Measurements from ENCODE around the gene AMOTL1.
A peak's percentile ranks its signal among the peaks of the same experiment; 100 is the strongest.

The AMOTL1 gene

GRCh38 chr11:94858012-94858705 lies 90.0 kb downstream of the AMOTL1 start:
- DNase-seq, result no peak

GRCh38 chr11:94860333-94860732 lies 92.2 kb downstream of the AMOTL1 start:
- no peak for DNase-seq

GRCh38 chr11:94861306-94861845 lies 93.2 kb downstream of the AMOTL1 start:
- no peak for DNase-seq

- DNase-seq, result no peak
Observed at GRCh38 chr11:94862926-94863880, 95.0 kb downstream of the AMOTL1 start.

GRCh38 chr11:94864506-94865045 lies 96.4 kb downstream of the AMOTL1 start:
- DNase-seq, result no peak

- DNase-seq, result no peak
Observed at GRCh38 chr11:94866231-94866822, 98.2 kb downstream of the AMOTL1 start.

GRCh38 chr11:94866936-94867795 lies 99.0 kb downstream of the AMOTL1 start:
- DNase-seq, result no peak

GRCh38 chr11:94868468-94868867 lies 100.3 kb downstream of the AMOTL1 start:
- DNase-seq, result no peak

GRCh38 chr11:94869186-94869585 lies 101.0 kb downstream of the AMOTL1 start:
- no peak for DNase-seq

GRCh38 chr11:94870422-94870821 lies 102.3 kb downstream of the AMOTL1 start:
- DNase-seq, result no peak

- DNase-seq, result no peak
Observed at GRCh38 chr11:94871491-94872185, 103.5 kb downstream of the AMOTL1 start.

- DNase-seq, result peak in 1 of 2 experiments; percentile 38
Observed at GRCh38 chr11:94873916-94874540, 105.9 kb downstream of the AMOTL1 start.

GRCh38 chr11:94876222-94876621 lies 108.1 kb downstream of the AMOTL1 start:
- DNase-seq, result no peak

GRCh38 chr11:94876645-94877442 lies 108.7 kb downstream of the AMOTL1 start:
- DNase-seq, result no peak

GRCh38 chr11:94877443-94878200 lies 109.5 kb downstream of the AMOTL1 start:
- no peak for DNase-seq

- DNase-seq, result no peak
Observed at GRCh38 chr11:94879006-94879405, 110.8 kb downstream of the AMOTL1 start.

GRCh38 chr11:94880216-94880615 lies 112.1 kb downstream of the AMOTL1 start:
- no peak for DNase-seq

GRCh38 chr11:94882931-94883330 lies 114.8 kb downstream of the AMOTL1 start:
- DNase-seq, result peak in 1 of 2 experiments; percentile 35

- no peak for DNase-seq
Observed at GRCh38 chr11:94883878-94884277, 115.7 kb downstream of the AMOTL1 start.
